PC-3 (cell line): ENCODE data around the gene ARAP3. TPM values are rescaled to one million over a fixed set of nuclear protein-coding genes. Genes with fewer than 3 reads are reported as not detected.

Experiments used
- ATAC-seq: fragments of 200-7000 bp; cut with Tn5 transposase; 2 replicates; pipeline ENCODE4 v1.9.1; 2020; ENCODE audit warnings: mild to moderate bottlenecking, moderate library complexity
- BruUV-seq: library from RNA; stranded (reverse); fragments of 400-500 nt; replicated peaks from 2 replicates; lab custom pipeline; 2021; lab: Mats Ljungman, UMichigan
- CTCF ChIA-PET: fragments of 300-600 bp; sonication (Branson Sonifier 250); formaldehyde crosslinking; loops from one replicate; lab custom pipeline; 2022; ENCODE audit warnings: antibody characterized with exemption; lab: Charles Lee
- POLR2A ChIA-PET: fragments of 300-600 bp; sonication (Branson Sonifier 250); formaldehyde crosslinking; loops from one replicate; lab custom pipeline; 2022; ENCODE audit warnings: antibody characterized with exemption; ENCODE audit not compliant: unreplicated experiment; lab: Charles Lee
- DNase-seq: peaks from one replicate; pipeline ENCODE4 v3.0.0-alpha.2; 2015
- H2AFZ ChIP-seq: fragments of 300-600 bp; sonication (generic); 2 replicates; pipeline ENCODE4 v1.6.0; 2016; ENCODE audit warnings: antibody characterized with exemption, low read length
- H3F3A ChIP-seq: fragments of 300-600 bp; sonication (generic); one replicate; pipeline ENCODE4 v1.6.0; 2017; ENCODE audit warnings: antibody characterized with exemption, low read length, control low read depth, mild to moderate bottlenecking; ENCODE audit not compliant: unreplicated experiment
- H3K27ac ChIP-seq: fragments of 300-600 bp; sonication (generic); 2 replicates; pipeline ENCODE4 v1.5.1; 2016; ENCODE audit warnings: mild to moderate bottlenecking, low read length
- H3K27me3 ChIP-seq: fragments of 300-600 bp; sonication (generic); 2 replicates; pipeline ENCODE4 v1.6.1; 2016; ENCODE audit warnings: low read length, mixed read lengths
- H3K36me3 ChIP-seq: fragments of 300-600 bp; sonication (generic); 2 replicates; pipeline ENCODE4 v1.6.1; 2016; ENCODE audit warnings: low read depth, mixed run types, low read length, mixed read lengths
- H3K4me1 ChIP-seq: fragments of 300-600 bp; sonication (generic); 2 replicates; pipeline ENCODE4 v1.5.1; 2016; ENCODE audit warnings: low read length; ENCODE audit not compliant: insufficient read depth
- H3K4me2 ChIP-seq: fragments of 300-600 bp; sonication (generic); 2 replicates; pipeline ENCODE4 v1.6.0; 2016; ENCODE audit warnings: low read length
- H3K4me3 ChIP-seq: fragments of 300-600 bp; sonication (generic); 2 replicates; pipeline ENCODE4 v1.5.1; 2016; ENCODE audit warnings: mild to moderate bottlenecking, low read length, mixed read lengths
- H3K79me2 ChIP-seq: fragments of 300-600 bp; sonication (generic); 2 replicates; pipeline ENCODE4 v1.6.1; 2017; ENCODE audit warnings: low read length, mixed read lengths
- H3K9ac ChIP-seq: fragments of 300-600 bp; sonication (generic); 2 replicates; pipeline ENCODE4 v1.6.0; 2016; ENCODE audit warnings: mild to moderate bottlenecking, low read length
- H3K9me2 ChIP-seq: fragments of 300-600 bp; sonication (generic); replicated peaks from 2 replicates; pipeline ENCODE4 v1.6.1; 2016; ENCODE audit warnings: mixed run types, low read length, mixed read lengths
- H3K9me3 ChIP-seq: fragments of 300-600 bp; sonication (generic); 2 replicates; pipeline ENCODE4 v1.6.1; 2016; ENCODE audit warnings: low read length, mixed read lengths
- H4K20me1 ChIP-seq: fragments of 300-600 bp; sonication (generic); 2 replicates; pipeline ENCODE4 v1.6.1; 2016; ENCODE audit warnings: low read length, mixed read lengths
- EZH2 ChIP-seq: fragments of 300-600 bp; sonication (generic); IDR thresholded peaks from one replicate; pipeline ENCODE4 v1.6.1; 2017; ENCODE audit warnings: antibody characterized with exemption, mild to moderate bottlenecking, low read length; ENCODE audit not compliant: unreplicated experiment
- EZH2phosphoT487 ChIP-seq: fragments of 300-600 bp; sonication (generic); IDR thresholded peaks from 2 replicates; pipeline ENCODE4 v1.6.1; 2018; ENCODE audit warnings: mild to moderate bottlenecking, antibody characterized with exemption, low read length, borderline replicate concordance
- intact Hi-C: fragments of 100-400 bp; cut with micrococcal nuclease; formaldehyde crosslinking; loops from 2 replicates; pipeline ENCODE4 v1.9.0; 2023
- total RNA-seq: library from RNA; depleted of rRNA; stranded (reverse); fragments of >200 nt; gene quantifications from 2 replicates; pipeline ENCODE4 v1.2.3, GENCODE V29; 2014
- TF ChIP-seq, protein P1 (sequence below): fragments of 300-600 bp; sonication (generic); conservative IDR thresholded peaks from 2 replicates; pipeline ENCODE4 v1.5.1; 2017; ENCODE audit warnings: antibody characterized with exemption, low read depth, mild to moderate bottlenecking, low read length

ARAP3 gene
- total RNA-seq, 1 experiment from 2014 or later: 7.1 TPM

DNA sequence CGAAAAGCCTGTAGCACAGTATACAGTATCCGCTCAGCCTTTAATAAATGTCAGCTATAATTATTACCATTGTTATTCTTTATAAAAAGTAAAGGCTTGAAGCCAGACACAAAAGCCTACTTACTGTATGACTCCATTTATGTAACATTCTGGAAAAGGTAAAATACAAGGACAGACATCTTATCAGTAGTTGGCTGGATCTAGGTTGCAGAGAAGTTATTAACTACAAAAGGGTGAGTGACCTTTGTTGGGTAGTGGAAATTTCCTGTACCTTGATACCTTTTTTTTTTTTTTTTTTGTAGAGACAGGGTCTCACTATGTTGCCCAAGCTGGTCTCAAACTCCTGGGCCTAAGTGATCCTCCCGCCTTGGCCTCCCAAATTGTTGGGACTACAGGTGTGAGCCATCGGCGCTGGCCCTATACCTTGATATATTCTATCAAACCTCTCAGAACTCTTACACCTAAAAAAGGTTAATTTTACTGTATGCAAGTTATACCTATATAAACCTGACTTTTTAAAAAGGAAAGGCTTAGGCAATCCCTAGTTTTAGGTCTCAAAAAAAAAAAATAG lies 51.4 kb downstream of the ARAP3 start:
- Histone ChIP-seq H3K9ac (no peak overlapping the region), H3K27me3 (no peaks in the 10 kb centered on the region), H3K27ac (no peak overlapping the region), H3K79me2 (peaks cover 40% of the 10 kb centered on the region), H3K4me1 (peaks cover 10% of the 10 kb centered on the region; the same call in 1 of the 2 replicates), H3K36me3 (no peaks in the 10 kb centered on the region; the same call in 1 of the 2 replicates), H3F3A (no peaks in the 10 kb centered on the region), H4K20me1 (peaks cover 6% of the 10 kb centered on the region; the same call in 1 of the 2 replicates), H3K4me3 (no peak overlapping the region), H3K4me2 (no peak overlapping the region), H3K9me3 (no peaks in the 10 kb centered on the region), H3K9me2 (no peaks in the 10 kb centered on the region), H2AFZ (no peak overlapping the region)
- no TSS peak for BruUV-seq
- no peak for DNase-seq
- ATAC-seq: no peak
- TF ChIP-seq EZH2phosphoT487 (no peak), EZH2 (no peak)
- TF ChIP-seq, protein P1, sequence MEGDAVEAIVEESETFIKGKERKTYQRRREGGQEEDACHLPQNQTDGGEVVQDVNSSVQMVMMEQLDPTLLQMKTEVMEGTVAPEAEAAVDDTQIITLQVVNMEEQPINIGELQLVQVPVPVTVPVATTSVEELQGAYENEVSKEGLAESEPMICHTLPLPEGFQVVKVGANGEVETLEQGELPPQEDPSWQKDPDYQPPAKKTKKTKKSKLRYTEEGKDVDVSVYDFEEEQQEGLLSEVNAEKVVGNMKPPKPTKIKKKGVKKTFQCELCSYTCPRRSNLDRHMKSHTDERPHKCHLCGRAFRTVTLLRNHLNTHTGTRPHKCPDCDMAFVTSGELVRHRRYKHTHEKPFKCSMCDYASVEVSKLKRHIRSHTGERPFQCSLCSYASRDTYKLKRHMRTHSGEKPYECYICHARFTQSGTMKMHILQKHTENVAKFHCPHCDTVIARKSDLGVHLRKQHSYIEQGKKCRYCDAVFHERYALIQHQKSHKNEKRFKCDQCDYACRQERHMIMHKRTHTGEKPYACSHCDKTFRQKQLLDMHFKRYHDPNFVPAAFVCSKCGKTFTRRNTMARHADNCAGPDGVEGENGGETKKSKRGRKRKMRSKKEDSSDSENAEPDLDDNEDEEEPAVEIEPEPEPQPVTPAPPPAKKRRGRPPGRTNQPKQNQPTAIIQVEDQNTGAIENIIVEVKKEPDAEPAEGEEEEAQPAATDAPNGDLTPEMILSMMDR: no peak
- ChIA-PET CTCF (no interaction called here), POLR2A (interaction anchor here (0.6 kb wide), 1 partner anchor 300 kb away, joined by 13 read pairs; no protein-coding TSS in a partner anchor)
- intact Hi-C loops: no loop called here

DNA sequence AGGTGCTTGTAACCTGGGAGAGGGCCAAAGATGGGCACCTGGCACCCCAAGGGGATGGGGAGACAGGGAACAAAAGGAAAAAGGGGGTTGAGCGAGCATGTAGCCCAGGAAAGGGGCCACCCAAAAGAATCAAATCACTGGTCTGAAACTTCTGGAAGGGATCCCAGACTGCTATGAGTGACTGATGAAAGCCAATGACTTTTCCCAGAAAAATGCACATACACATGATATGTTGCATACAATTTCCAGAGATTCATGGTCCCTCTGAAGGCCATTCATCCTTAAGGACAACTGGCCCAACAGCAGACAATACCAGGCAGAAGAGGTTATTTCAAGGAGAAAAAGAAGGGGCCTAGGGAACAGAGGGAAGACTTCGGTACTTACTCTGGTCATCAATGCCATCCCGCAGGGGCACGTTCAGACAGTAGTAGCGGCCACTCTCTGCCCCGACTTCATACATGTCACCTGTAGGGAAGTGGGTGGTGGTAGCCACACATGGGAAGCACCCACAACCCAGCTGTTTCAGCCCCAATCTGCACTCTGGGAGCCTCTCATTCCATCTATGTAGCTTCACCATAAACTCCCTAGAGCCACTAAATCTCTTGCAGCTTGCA lies 53.7 kb downstream of the ARAP3 start:
- Histone ChIP-seq H3K79me2 (peaks cover 18% of the 10 kb centered on the region), H2AFZ (no peak overlapping the region), H3K9ac (no peak overlapping the region), H3F3A (no peaks in the 10 kb centered on the region), H3K4me1 (no peaks in the 10 kb centered on the region), H3K9me2 (no peaks in the 10 kb centered on the region), H3K27me3 (no peaks in the 10 kb centered on the region), H3K36me3 (peaks cover 4% of the 10 kb centered on the region; the same call in 1 of the 2 replicates), H3K27ac (no peak overlapping the region), H3K4me3 (no peak overlapping the region), H4K20me1 (no peaks in the 10 kb centered on the region), H3K4me2 (no peak overlapping the region), H3K9me3 (no peaks in the 10 kb centered on the region)
- ChIA-PET CTCF (no interaction called here), POLR2A (no interaction called here)
- no TSS peak for BruUV-seq
- intact Hi-C loops: no loop called here
- ATAC-seq: no peak
- no peak for DNase-seq
- TF ChIP-seq, protein P1: no peak
- TF ChIP-seq EZH2: no peak
- no peak for TF ChIP-seq EZH2phosphoT487

DNA sequence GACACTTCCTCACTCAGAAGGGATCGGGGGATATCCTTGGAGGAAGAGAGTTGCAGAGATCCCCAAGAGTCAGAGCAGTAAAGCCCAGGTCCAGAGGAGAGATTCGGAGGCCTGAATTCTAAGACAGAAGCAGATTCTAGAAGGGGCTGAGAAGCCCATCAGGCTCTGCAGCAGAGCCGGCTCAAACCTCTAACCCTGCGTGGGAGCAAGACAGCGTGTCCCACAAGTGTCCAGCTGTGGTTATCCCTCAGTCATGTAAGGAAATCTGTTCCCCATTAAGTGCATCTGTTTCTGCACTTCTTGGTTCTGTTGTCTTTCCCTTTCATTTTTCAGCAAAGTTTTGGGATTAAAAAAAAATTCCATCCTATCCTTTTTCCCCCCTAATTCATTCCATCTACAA lies 58.4 kb downstream of the ARAP3 start:
- Histone ChIP-seq H4K20me1 (no peaks in the 10 kb centered on the region), H3K4me1 (no peaks in the 10 kb centered on the region), H3K36me3 (peaks cover 7% of the 10 kb centered on the region; the same call in 1 of the 2 replicates), H3K4me3 (no peak overlapping the region), H3K9ac (no peak overlapping the region), H3F3A (no peaks in the 10 kb centered on the region), H3K4me2 (no peak overlapping the region), H3K27ac (no peak overlapping the region), H3K79me2 (peaks cover under 1% of the 10 kb centered on the region; the same call in 1 of the 2 replicates), H3K9me3 (no peaks in the 10 kb centered on the region), H3K9me2 (no peaks in the 10 kb centered on the region), H3K27me3 (no peaks in the 10 kb centered on the region), H2AFZ (no peak overlapping the region)
- POLR2A ChIA-PET: no interaction called here
- no peak for DNase-seq
- TF ChIP-seq EZH2 (no peak), EZH2phosphoT487 (no peak)
- TF ChIP-seq, protein P1: no peak
- CTCF ChIA-PET: interaction anchor here (0.6 kb wide), 1 partner anchor 80 kb away, joined by 3 read pairs; no protein-coding TSS in a partner anchor
- BruUV-seq: no TSS peak
- ATAC-seq: no peak
- intact Hi-C loops: no loop called here
